RWPE2 (cell line): ENCODE results near the gene CCNG1.
"Not testable (repeated sequence)": the region's sequence is repeated elsewhere in the genome, so short reads cannot be mapped to it uniquely, and the experiment has no call there.

Experiments used
- ATAC-seq: fragments of 200-7000 bp; cut with Tn5 transposase; 3 replicates; pipeline ENCODE4 v1.9.1; 2021; ENCODE audit warnings: low read depth
- DNase-seq: peaks from one replicate; pipeline ENCODE4 v3.0.0-alpha.2; 2020; ENCODE audit warnings: low spot score
- H3K27ac ChIP-seq: fragments of 450-650 bp; 2 replicates; pipeline ENCODE4 v1.5.1; 2017; ENCODE audit warnings: mild to moderate bottlenecking; ENCODE audit not compliant: poor library complexity, severe bottlenecking
- H3K27me3 ChIP-seq: fragments of 250-450 bp; sonication (Bioruptor Pico); 2 replicates; pipeline ENCODE4 v1.5.1; 2021; ENCODE audit warnings: mild to moderate bottlenecking, moderate library complexity; ENCODE audit not compliant: insufficient read depth, poor library complexity, severe bottlenecking
- H3K36me3 ChIP-seq: fragments of 250-450 bp; sonication (Bioruptor Pico); 2 replicates; pipeline ENCODE4 v1.5.1; 2020; ENCODE audit warnings: low read depth, mild to moderate bottlenecking, moderate library complexity
- H3K4me1 ChIP-seq: fragments of 250-450 bp; sonication (Bioruptor Pico); 2 replicates; pipeline ENCODE4 v1.5.1; 2021; ENCODE audit warnings: mild to moderate bottlenecking, moderate library complexity; ENCODE audit not compliant: insufficient read depth, poor library complexity, severe bottlenecking
- H3K4me3 ChIP-seq: fragments of 250-450 bp; sonication (Bioruptor Pico); 2 replicates; pipeline ENCODE4 v1.5.1; 2021; ENCODE audit warnings: mild to moderate bottlenecking, moderate library complexity; ENCODE audit not compliant: severe bottlenecking
- H3K9me3 ChIP-seq: fragments of 250-450 bp; sonication (Bioruptor Pico); 2 replicates; pipeline ENCODE4 v1.5.1; 2021; ENCODE audit warnings: mild to moderate bottlenecking, moderate library complexity; ENCODE audit not compliant: severe bottlenecking
- TF ChIP-seq, protein P1 (sequence below): fragments of 450-650 bp; IDR thresholded peaks from one replicate; pipeline ENCODE4 v1.5.1; 2017; ENCODE audit warnings: mild to moderate bottlenecking, moderate library complexity; ENCODE audit not compliant: poor library complexity, severe bottlenecking

Gene CCNG1

DNA sequence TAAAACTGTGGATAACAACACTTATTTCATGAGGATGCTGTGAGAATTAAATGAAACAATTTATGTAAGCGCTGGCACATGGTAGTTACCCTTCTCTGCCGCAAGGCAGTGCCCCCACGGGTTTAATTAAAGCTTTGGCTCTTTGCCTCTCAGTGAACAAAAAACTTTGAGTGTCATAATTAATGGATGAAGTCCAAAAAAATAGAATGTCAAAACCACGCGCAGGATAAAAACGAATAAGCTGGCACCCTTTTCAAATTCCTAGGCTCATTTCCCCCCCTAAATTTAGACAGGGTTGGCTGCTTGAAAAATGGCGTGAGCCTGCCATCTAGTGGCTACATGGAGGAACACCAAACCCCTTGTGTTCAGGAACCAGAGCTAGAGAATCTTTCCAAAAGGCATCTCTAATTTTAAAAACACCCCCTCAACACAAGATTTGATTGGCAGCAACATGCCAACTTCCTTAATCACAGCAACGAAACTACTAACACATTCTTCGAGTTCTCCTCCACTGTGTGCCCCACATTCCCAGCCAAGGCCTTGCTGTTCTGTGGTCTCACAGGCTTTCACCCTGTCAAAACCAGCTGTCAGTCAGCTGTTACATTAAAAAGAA, 29.0 kb upstream of the CCNG1 start:
- Histone ChIP-seq H3K36me3 (no peaks in the 10 kb centered on the region), H3K9me3 (no peaks in the 10 kb centered on the region), H3K27ac (no peak overlapping the region), H3K4me3 (no peak overlapping the region), H3K27me3 (peaks cover 4% of the 10 kb centered on the region), H3K4me1 (peaks cover 4% of the 10 kb centered on the region)
- TF ChIP-seq, protein P1, sequence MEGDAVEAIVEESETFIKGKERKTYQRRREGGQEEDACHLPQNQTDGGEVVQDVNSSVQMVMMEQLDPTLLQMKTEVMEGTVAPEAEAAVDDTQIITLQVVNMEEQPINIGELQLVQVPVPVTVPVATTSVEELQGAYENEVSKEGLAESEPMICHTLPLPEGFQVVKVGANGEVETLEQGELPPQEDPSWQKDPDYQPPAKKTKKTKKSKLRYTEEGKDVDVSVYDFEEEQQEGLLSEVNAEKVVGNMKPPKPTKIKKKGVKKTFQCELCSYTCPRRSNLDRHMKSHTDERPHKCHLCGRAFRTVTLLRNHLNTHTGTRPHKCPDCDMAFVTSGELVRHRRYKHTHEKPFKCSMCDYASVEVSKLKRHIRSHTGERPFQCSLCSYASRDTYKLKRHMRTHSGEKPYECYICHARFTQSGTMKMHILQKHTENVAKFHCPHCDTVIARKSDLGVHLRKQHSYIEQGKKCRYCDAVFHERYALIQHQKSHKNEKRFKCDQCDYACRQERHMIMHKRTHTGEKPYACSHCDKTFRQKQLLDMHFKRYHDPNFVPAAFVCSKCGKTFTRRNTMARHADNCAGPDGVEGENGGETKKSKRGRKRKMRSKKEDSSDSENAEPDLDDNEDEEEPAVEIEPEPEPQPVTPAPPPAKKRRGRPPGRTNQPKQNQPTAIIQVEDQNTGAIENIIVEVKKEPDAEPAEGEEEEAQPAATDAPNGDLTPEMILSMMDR = peak; percentile 98
- ATAC-seq (peak; percentile 86), DNase-seq (no peak)

DNA sequence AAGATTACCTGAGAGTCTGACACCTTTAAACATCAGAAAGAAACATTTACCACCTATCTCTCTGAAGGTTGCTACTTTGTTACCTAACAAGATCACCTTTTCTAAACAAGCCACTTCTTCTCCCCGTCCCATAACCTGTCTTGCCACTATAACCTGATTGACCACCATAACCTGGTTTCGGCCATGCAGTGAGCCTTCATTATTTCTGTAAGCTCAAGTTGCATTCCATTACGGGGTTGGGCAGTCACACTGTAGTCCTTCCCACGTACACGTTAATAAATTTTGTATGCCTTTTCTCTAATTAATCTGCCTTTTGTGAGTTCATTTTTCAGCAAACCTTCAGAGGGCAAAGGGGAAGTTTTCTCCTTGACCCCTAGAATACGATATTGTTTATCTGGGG, 28.0 kb upstream of the CCNG1 start:
- Histone ChIP-seq H3K4me3 (no peak overlapping the region), H3K27me3 (no peaks in the 10 kb centered on the region), H3K9me3 (no peaks in the 10 kb centered on the region), H3K36me3 (no peaks in the 10 kb centered on the region), H3K4me1 (peaks cover 4% of the 10 kb centered on the region), H3K27ac (no peak overlapping the region)
- TF ChIP-seq, protein P1 = no peak
- no peak for DNase-seq
- no peak for ATAC-seq

DNA sequence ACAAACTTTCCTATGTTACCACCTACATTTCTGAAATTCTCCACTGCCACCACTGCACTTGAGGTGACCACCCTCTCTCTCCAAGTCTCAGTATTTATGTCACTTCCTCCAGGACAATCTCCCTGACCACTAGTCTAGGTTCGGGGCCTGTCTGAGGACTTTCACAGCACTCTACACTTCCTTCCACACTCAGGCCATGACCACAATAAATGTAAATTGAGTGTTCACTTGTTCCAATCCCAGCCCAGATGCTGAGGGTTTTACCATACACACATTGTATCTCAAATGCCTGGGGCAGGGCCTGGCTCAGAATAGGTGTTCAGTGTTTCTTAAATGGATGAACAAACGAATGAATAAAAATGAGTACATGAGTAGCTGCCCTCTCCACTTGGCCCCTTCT, 26.9 kb upstream of the CCNG1 start:
- no peak overlapping the region for H3K27ac ChIP-seq
- no peaks in the 10 kb centered on the region for H3K36me3 ChIP-seq
- H3K4me1 ChIP-seq = peaks cover 4% of the 10 kb centered on the region
- H3K27me3 ChIP-seq = peaks cover 9% of the 10 kb centered on the region
- TF ChIP-seq, protein P1 = no peak
- DNase-seq (no peak), ATAC-seq (no peak)
- no peaks in the 10 kb centered on the region for H3K9me3 ChIP-seq
- no peak overlapping the region for H3K4me3 ChIP-seq

DNA sequence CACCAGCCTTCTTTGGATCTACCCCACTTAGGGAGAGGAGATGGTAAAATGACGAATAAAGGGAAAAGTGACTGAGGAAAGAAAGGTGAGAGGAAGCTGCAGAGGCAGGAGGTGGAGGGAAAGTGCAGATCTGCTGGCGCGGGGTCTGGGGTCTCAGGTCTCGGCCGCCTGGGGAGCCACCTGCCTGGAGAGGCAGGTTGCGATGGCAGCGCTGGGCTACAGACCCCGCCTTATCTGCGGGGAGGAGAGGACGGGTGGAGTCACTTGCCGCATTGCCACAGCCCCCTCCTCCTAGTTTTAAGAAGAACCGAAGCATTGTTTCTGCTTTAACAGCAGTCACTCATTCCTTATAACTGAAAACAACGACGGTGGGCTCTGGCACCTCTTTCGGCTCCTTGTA, 21.7 kb upstream of the CCNG1 start:
- not testable (repeated sequence) for H3K27ac ChIP-seq, H3K9me3 ChIP-seq, H3K27me3 ChIP-seq, DNase-seq, H3K36me3 ChIP-seq, H3K4me3 ChIP-seq, H3K4me1 ChIP-seq, ATAC-seq

DNA sequence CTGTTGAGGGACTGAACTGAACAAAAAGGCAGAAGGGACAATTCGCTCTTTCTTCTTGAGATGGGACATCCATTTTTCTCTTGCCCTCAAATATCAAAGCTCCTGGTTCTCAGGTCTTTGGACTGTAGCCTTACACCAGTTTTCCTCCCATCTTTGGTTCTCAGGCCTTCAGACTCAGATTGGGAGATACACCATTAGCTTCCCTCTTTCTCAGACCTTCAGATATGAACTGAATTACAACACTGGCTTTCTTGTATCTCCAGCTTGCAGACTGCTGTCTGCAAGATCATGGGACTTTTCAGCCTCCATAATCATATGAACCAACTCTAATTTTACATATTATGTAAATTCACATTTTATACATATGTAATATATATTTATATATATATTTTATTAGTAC, 12.6 kb upstream of the CCNG1 start:
- ATAC-seq (no peak), DNase-seq (no peak)
- no peaks in the 10 kb centered on the region for H3K4me1 ChIP-seq
- H3K36me3 ChIP-seq = no peaks in the 10 kb centered on the region
- TF ChIP-seq, protein P1 = no peak
- no peak overlapping the region for H3K27ac ChIP-seq
- H3K9me3 ChIP-seq = no peaks in the 10 kb centered on the region
- H3K27me3 ChIP-seq = no peaks in the 10 kb centered on the region
- H3K4me3 ChIP-seq = no peak overlapping the region

DNA sequence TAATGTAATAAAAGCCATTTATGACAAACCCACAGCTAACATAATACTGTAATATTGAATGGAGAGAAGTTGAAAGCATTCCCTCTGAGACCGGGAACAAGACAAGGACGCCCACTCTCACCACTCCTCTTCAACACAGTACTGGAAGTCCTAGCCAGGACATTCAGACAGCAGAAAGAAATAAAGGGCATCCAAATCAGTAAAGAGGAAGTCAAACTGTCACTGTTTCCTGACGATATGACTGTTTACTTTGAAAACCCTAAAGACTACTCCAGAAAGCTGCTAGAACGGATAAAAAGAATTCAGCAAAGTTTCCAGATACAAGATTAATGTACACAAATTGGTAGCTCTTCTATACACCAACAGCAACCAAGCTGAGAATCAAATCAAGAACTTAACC, 11.3 kb upstream of the CCNG1 start:
- H3K27ac ChIP-seq, DNase-seq, H3K4me1 ChIP-seq, H3K36me3 ChIP-seq, H3K4me3 ChIP-seq, H3K27me3 ChIP-seq, H3K9me3 ChIP-seq, ATAC-seq: not testable (repeated sequence)
